ENCODE data around the gene KLHL29.

DNA sequence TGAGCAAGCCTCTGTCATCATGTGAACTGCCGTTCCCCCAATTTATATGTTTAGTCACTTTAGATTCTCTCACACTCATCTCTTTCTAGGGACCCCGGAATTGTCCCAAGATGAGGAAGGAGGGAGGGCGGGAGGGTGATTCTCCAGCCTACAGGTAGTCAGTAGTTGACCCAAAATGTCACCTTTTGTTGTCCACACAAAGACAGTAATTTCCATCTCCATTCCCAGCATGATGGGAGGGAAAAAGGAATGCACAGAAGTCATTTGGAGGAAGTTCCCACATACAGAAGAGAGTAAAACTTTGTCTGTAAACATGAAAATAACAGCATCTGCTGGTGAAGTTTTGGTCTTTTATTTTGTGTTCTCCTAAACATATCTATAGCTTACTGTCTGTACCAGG is 222.9 kb downstream of the KLHL29 start:
- TF ChIP-seq, protein P1, sequence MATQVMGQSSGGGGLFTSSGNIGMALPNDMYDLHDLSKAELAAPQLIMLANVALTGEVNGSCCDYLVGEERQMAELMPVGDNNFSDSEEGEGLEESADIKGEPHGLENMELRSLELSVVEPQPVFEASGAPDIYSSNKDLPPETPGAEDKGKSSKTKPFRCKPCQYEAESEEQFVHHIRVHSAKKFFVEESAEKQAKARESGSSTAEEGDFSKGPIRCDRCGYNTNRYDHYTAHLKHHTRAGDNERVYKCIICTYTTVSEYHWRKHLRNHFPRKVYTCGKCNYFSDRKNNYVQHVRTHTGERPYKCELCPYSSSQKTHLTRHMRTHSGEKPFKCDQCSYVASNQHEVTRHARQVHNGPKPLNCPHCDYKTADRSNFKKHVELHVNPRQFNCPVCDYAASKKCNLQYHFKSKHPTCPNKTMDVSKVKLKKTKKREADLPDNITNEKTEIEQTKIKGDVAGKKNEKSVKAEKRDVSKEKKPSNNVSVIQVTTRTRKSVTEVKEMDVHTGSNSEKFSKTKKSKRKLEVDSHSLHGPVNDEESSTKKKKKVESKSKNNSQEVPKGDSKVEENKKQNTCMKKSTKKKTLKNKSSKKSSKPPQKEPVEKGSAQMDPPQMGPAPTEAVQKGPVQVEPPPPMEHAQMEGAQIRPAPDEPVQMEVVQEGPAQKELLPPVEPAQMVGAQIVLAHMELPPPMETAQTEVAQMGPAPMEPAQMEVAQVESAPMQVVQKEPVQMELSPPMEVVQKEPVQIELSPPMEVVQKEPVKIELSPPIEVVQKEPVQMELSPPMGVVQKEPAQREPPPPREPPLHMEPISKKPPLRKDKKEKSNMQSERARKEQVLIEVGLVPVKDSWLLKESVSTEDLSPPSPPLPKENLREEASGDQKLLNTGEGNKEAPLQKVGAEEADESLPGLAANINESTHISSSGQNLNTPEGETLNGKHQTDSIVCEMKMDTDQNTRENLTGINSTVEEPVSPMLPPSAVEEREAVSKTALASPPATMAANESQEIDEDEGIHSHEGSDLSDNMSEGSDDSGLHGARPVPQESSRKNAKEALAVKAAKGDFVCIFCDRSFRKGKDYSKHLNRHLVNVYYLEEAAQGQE (IDR thresholded peaks at IDR 0.05; ENCODE audit: insufficient read depth in 1 of 2, low read depth in 2 of 2, low read length in 1 of 2): no peak
- TF ChIP-seq, protein P2, sequence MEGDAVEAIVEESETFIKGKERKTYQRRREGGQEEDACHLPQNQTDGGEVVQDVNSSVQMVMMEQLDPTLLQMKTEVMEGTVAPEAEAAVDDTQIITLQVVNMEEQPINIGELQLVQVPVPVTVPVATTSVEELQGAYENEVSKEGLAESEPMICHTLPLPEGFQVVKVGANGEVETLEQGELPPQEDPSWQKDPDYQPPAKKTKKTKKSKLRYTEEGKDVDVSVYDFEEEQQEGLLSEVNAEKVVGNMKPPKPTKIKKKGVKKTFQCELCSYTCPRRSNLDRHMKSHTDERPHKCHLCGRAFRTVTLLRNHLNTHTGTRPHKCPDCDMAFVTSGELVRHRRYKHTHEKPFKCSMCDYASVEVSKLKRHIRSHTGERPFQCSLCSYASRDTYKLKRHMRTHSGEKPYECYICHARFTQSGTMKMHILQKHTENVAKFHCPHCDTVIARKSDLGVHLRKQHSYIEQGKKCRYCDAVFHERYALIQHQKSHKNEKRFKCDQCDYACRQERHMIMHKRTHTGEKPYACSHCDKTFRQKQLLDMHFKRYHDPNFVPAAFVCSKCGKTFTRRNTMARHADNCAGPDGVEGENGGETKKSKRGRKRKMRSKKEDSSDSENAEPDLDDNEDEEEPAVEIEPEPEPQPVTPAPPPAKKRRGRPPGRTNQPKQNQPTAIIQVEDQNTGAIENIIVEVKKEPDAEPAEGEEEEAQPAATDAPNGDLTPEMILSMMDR (IDR thresholded peaks at IDR 0.05): no peak
- no peak for TF ChIP-seq SIN3A (IDR thresholded peaks at IDR 0.05; ENCODE audit: borderline replicate concordance, insufficient read depth, low read depth, low read length)
- no peak for TF ChIP-seq POLR2AphosphoS5 (IDR thresholded peaks at IDR 0.05; ENCODE audit: low read depth, low read length)
- TF ChIP-seq TCF7L2 (IDR thresholded peaks at IDR 0.05; ENCODE audit: low read depth, low read length): no peak

Data from Panc1 (cell line).